C4-2B (cell line): ENCODE data around the gene MYO1G.

Source experiments
- ZFX ChIP-seq: fragments of 450-650 bp; IDR thresholded peaks from 2 replicates; pipeline ENCODE4 v1.6.1; 2017
- TF ChIP-seq, protein P1 (sequence below): fragments of 450-650 bp; conservative IDR thresholded peaks from 2 replicates; pipeline ENCODE4 v1.5.1; 2017; ENCODE audit warnings: mild to moderate bottlenecking

DNA sequence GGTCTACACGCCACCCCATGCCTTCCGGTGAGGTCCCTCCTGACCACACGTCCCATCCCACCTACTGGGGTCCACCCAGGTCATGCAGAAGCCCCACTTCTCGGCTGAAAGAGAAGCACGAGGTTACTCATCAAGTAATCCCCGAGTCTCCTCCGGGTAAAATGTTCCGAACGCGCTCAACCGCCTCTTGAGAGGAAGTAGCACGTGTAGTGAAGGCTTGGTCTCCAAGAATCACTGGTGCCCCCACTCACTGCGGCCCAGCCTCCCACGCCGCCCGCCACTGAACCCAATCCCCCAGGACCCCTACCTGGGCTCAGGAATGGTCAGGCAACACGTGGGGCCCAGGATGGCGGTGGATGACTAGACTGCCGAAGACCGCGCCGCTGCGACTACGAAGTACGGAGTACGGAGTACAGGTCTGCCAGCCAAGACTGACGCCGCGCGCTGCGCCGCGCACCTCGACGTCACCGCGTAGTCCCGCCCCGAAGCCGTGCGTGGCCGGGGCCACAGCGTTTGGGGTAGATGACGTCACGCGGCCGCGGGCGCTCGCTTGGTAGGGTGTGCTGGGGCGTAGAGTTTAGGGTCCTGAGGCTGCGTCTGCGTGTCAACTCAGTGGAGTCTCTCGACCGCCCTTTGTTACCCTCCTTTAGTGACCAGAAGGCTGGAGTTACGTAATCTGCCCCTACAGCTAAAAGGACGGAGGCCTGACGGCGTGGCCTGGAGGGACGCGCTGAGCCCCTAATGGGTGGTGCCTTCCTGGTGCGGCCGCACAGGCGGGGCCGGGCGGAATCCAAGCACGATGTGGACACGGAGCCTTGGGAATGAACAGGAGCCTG, 7.6 kb upstream of the MYO1G start:
- TF ChIP-seq, protein P1, sequence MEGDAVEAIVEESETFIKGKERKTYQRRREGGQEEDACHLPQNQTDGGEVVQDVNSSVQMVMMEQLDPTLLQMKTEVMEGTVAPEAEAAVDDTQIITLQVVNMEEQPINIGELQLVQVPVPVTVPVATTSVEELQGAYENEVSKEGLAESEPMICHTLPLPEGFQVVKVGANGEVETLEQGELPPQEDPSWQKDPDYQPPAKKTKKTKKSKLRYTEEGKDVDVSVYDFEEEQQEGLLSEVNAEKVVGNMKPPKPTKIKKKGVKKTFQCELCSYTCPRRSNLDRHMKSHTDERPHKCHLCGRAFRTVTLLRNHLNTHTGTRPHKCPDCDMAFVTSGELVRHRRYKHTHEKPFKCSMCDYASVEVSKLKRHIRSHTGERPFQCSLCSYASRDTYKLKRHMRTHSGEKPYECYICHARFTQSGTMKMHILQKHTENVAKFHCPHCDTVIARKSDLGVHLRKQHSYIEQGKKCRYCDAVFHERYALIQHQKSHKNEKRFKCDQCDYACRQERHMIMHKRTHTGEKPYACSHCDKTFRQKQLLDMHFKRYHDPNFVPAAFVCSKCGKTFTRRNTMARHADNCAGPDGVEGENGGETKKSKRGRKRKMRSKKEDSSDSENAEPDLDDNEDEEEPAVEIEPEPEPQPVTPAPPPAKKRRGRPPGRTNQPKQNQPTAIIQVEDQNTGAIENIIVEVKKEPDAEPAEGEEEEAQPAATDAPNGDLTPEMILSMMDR = no peak
- peak; percentile 74 for TF ChIP-seq ZFX
